Cardiac muscle cell (in vitro differentiated cells and primary cell): Measurements from ENCODE around the gene CASQ2. TPM values are rescaled to one million over a fixed set of nuclear protein-coding genes. Genes with fewer than 3 reads are reported as not detected.
A peak's percentile ranks its signal among the peaks of the same experiment; 100 is the strongest.

ENCODE experiments used
- DNase-seq, 2 donors: peaks; one replicate each; pipeline versions ENCODE4 v3.0.0 to v3.0.0-alpha.2; 2010 to 2017; ENCODE audit warnings: low read depth in 1 of 2, low spot score in 1 of 2
- H3K27ac ChIP-seq: fragments of 200-600 bp; sonication (generic); 2 replicates; pipeline ENCODE4 v1.5.1; 2016
- H3K27me3 ChIP-seq: fragments of 200-600 bp; sonication (generic); 2 replicates; pipeline ENCODE4 v1.6.0; 2016; ENCODE audit warnings: control low read depth
- H3K36me3 ChIP-seq: fragments of 200-600 bp; sonication (generic); 2 replicates; pipeline ENCODE4 v1.5.1; 2016; ENCODE audit warnings: control low read depth
- H3K4me1 ChIP-seq: fragments of 200-600 bp; sonication (generic); 2 replicates; pipeline ENCODE4 v1.8.1; 2017; ENCODE audit warnings: low read depth, mild to moderate bottlenecking, mixed run types
- H3K4me3 ChIP-seq: fragments of 200-600 bp; sonication (generic); 2 replicates; pipeline ENCODE4 v1.5.1; 2016; ENCODE audit warnings: mild to moderate bottlenecking
- H3K9me3 ChIP-seq: fragments of 200-600 bp; sonication (generic); 2 replicates; pipeline ENCODE4 v1.5.1; 2017; ENCODE audit warnings: low read depth, mild to moderate bottlenecking, control low read depth
- polyA plus RNA-seq: library from polyadenylated mRNA; unstranded; fragments of >200 nt; fragmentation: Nextera tagmentation; extraction: Ambion mirVana; gene quantifications from 2 replicates; pipeline ENCODE4 v1.2.1, GENCODE V29; 2016
- total RNA-seq: library from RNA; depleted of rRNA; stranded (reverse); fragments of >200 nt; gene quantifications from 2 replicates; pipeline ENCODE4 v1.2.3, GENCODE V29; 2016
- TF ChIP-seq, protein P1 (sequence below): IDR thresholded peaks from 2 replicates; pipeline ENCODE4 v1.5.1; 2012; ENCODE audit warnings: low read depth, mild to moderate bottlenecking, low read length

Gene CASQ2
- total and polyA plus RNA-seq, 2 experiments from 2014 or later: 0.51 to 3.1 TPM

DNA sequence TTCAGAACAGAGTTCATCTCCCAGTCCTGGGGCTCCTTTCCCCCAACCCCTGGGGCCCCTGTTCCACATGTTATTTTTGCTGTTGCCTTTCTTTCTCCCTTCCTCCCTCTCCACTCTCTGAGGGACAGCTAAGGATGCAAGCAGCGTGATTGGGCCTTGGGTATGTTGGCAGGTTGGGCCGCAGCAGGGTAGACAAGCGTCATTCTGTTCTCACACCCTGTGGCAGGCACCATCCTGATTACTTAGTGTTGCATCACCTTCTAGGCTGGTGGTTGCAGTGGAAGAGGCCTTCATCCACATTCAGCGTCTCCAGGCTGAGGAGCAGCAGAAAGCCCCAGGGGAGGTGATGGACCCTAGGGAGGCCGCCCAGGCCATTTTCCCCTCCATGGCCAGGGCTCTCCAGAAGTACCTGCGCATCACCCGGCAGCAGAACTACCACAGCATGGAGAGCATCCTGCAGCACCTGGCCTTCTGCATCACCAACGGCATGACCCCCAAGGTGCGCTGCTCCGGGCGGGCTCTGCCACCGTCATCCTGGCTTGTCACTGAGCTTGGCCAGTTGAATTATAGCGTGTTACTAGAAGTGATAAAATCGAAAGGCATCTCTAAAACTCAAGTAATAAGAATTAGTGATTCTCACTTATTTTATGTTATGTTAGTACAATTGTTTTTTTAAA lies 83.3 kb downstream of the CASQ2 start:
- peaks cover 7% of the 10 kb centered on the region for H3K4me1 ChIP-seq
- H3K27me3 ChIP-seq: no peaks in the 10 kb centered on the region
- H3K36me3 ChIP-seq: peaks cover 12% of the 10 kb centered on the region
- H3K9me3 ChIP-seq: no peaks in the 10 kb centered on the region
- H3K4me3 ChIP-seq: no peak overlapping the region
- H3K27ac ChIP-seq: no peak overlapping the region
- TF ChIP-seq, protein P1, sequence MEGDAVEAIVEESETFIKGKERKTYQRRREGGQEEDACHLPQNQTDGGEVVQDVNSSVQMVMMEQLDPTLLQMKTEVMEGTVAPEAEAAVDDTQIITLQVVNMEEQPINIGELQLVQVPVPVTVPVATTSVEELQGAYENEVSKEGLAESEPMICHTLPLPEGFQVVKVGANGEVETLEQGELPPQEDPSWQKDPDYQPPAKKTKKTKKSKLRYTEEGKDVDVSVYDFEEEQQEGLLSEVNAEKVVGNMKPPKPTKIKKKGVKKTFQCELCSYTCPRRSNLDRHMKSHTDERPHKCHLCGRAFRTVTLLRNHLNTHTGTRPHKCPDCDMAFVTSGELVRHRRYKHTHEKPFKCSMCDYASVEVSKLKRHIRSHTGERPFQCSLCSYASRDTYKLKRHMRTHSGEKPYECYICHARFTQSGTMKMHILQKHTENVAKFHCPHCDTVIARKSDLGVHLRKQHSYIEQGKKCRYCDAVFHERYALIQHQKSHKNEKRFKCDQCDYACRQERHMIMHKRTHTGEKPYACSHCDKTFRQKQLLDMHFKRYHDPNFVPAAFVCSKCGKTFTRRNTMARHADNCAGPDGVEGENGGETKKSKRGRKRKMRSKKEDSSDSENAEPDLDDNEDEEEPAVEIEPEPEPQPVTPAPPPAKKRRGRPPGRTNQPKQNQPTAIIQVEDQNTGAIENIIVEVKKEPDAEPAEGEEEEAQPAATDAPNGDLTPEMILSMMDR: no peak
- DNase-seq: no peak

DNA sequence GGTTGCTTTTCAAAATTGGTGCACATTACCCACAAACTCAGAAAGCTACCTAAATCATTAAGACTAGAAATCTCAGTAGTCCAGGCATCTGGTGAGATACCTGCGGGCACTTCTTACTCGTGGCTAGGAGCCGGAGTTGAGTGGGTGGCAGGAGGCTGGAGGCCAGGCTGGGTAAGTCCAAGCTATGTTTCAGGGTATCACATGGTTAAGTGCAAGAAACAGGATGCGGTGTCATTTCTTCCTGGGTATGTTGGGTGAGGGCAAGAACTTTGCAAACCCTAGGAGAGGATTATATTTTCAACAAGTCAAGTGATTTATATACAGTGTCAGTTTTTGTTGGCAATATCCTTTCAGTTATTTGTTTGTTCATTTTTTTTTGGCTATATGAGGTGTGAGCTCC lies 85.7 kb downstream of the CASQ2 start:
- Histone ChIP-seq H3K4me3 (no peak overlapping the region), H3K9me3 (no peaks in the 10 kb centered on the region), H3K36me3 (peaks cover 12% of the 10 kb centered on the region), H3K27ac (no peak overlapping the region), H3K4me1 (peaks cover 7% of the 10 kb centered on the region), H3K27me3 (no peaks in the 10 kb centered on the region)
- TF ChIP-seq, protein P1: no peak
- no peak for DNase-seq

DNA sequence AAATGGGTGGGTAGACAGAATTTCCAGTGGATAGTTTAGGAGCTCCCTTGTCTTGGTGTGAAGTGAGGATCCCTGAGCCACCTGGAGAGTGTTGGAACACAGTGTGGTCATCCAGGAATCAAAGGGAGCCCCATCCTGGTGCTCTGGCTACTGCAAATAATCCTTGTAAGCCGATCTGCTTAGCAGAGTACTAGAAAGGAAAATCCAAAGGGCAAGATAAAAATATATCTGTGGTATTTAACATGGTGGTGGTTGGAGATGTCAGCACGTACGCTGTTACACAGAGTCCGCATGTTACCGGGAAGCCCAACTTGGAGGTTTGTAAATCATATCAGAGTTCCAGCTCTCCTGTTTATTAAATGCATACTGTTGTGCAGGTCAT lies 87.8 kb downstream of the CASQ2 start:
- H3K4me3 ChIP-seq: no peak overlapping the region
- no peaks in the 10 kb centered on the region for H3K27me3 ChIP-seq
- H3K27ac ChIP-seq: no peak overlapping the region
- no peaks in the 10 kb centered on the region for H3K9me3 ChIP-seq
- TF ChIP-seq, protein P1: no peak
- H3K36me3 ChIP-seq: peaks cover 10% of the 10 kb centered on the region
- DNase-seq: no peak
- peaks cover 18% of the 10 kb centered on the region for H3K4me1 ChIP-seq

DNA sequence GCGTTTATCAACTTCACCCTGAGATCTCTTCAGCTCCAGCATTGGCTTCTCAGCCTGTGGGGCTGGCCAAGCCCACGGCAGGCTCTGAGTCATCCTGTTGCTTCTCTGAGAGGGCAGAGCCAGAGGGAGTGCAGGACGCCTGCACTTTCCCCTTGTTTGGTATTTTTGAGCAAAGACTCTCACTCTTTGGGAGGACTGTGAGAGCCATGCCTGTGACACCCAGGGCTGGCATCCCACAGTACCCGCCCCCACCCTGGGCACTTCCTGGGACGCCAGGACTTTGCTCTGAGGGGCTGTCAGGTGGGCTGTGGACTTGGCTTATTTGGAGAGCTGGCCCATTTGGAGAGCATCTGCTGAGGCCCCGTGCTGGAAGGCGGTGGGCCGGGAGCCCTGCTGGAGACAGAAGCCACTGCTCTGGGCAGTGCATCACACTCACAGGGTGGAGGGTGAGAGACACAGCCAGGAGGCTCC lies 89.3 kb downstream of the CASQ2 start:
- no peaks in the 10 kb centered on the region for H3K27me3 ChIP-seq
- DNase-seq: peak in 1 of 2 donors; percentile 73
- no peaks in the 10 kb centered on the region for H3K36me3 ChIP-seq
- TF ChIP-seq, protein P1: no peak
- peaks cover 18% of the 10 kb centered on the region for H3K4me1 ChIP-seq
- H3K4me3 ChIP-seq: no peak overlapping the region
- H3K9me3 ChIP-seq: no peaks in the 10 kb centered on the region
- no peak overlapping the region for H3K27ac ChIP-seq

DNA sequence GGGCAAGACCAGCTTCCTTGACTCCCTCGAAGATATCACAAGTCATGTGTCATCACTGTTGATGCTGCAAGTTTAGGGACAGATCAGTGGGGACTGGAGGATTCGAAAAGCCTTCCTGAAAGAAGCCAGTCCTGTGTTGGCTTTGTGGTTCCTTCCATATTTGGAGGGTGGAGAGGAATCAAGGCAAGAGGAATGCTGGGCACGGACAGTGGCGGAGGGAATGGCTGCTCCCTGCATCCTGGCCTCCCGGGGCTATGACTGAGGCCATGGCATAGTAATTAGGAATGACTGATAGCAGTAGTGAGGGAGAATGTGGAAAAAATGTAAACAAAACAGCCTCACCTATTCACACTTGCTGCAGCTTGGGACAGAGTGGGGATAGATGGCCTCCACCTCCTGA lies 90.4 kb downstream of the CASQ2 start:
- TF ChIP-seq, protein P1: no peak
- Histone ChIP-seq H3K27ac (no peak overlapping the region), H3K9me3 (no peaks in the 10 kb centered on the region), H3K27me3 (no peaks in the 10 kb centered on the region), H3K4me3 (no peak overlapping the region), H3K4me1 (peaks cover 18% of the 10 kb centered on the region), H3K36me3 (no peaks in the 10 kb centered on the region)
- no peak for DNase-seq
